K562 (cell line): ENCODE measurements around the gene GDF9. TPM values are rescaled to one million over a fixed set of nuclear protein-coding genes. Genes with fewer than 3 reads are reported as not detected.

Experiments used
- ATAC-seq: fragments of 200-7000 bp; cut with Tn5 transposase; 3 replicates; pipeline ENCODE4 v1.9.1; 2020; ENCODE audit warnings: moderate library complexity
- BruUV-seq: library from RNA; stranded (reverse); fragments of 400-500 nt; replicated peaks from 2 replicates; lab custom pipeline; 2021; lab: Mats Ljungman, UMichigan
- CTCF ChIA-PET: fragments of 300-600 bp; formaldehyde crosslinking; extraction: SDS; loops from one replicate; lab custom pipeline; 2021; ENCODE audit warnings: low intra/inter-chr PET ratio; lab: Yijun Ruan, JAX
- POLR2A ChIA-PET: fragments of 300-600, 350-650 bp; sonication (Branson Sonifier 250); formaldehyde crosslinking; extraction: SDS; loops from one replicate; lab custom pipeline; 2021; ENCODE audit warnings: antibody characterized with exemption, inconsistent platforms; lab: Yijun Ruan, JAX
- DNase-seq, 4 experiments: peaks; one replicate each; pipeline versions ENCODE4 v3.0.0 to v3.0.0-alpha.2; 2011 to 2018; ENCODE audit warnings: low spot score in 3 of 4, mixed read lengths in 3 of 4; ENCODE audit errors: extremely low read depth in 1 of 4
- FAIRE-seq: peaks from 2 replicates; lab custom pipeline; 2011; peaks lifted over from hg19 to GRCh38; lab: Jason Lieb, UNC
- H2AFZ ChIP-seq: 2 replicates; pipeline ENCODE4 v1.6.0; 2011; ENCODE audit warnings: low read depth, low read length, control low read depth, inconsistent platforms
- H3K27ac ChIP-seq: fragments of 200-600 bp; 3 replicates; pipeline ENCODE4 v1.8.0; 2011; ENCODE audit warnings: low read depth, mild to moderate bottlenecking, control low read depth, inconsistent platforms, low read length, moderate library complexity, mixed read lengths; ENCODE audit errors: extremely low read depth
- H3K27me3 ChIP-seq, 2 experiments: fragments of 300-600 bp in 1 of 2; 2 replicates in 1 of 2; 3 replicates in 1 of 2; pipeline versions ENCODE4 v1.6.0 to v1.8.0; 2011; ENCODE audit warnings: inconsistent platforms in 2 of 2, low read length in 2 of 2, mild to moderate bottlenecking in 1 of 2, mixed read lengths in 1 of 2, moderate library complexity in 1 of 2; ENCODE audit not compliant: control insufficient read depth in 2 of 2, insufficient read depth in 2 of 2
- H3K36me3 ChIP-seq: fragments of 300-600 bp; 3 replicates; pipeline ENCODE4 v1.8.0; 2011; ENCODE audit warnings: mild to moderate bottlenecking, low read length, inconsistent platforms; ENCODE audit not compliant: control insufficient read depth, insufficient read depth
- H3K4me1 ChIP-seq, 2 experiments: fragments of 200-600 bp in 1 of 2; replicated peaks in 1 of 2; 2 replicates in 1 of 2; 3 replicates in 1 of 2; pipeline versions ENCODE4 v1.5.1 to v1.8.0; 2011; ENCODE audit warnings: inconsistent platforms in 2 of 2, low read length in 2 of 2, mild to moderate bottlenecking in 1 of 2, mixed read lengths in 1 of 2, moderate library complexity in 1 of 2; ENCODE audit not compliant: control insufficient read depth in 2 of 2, insufficient read depth in 2 of 2
- H3K4me2 ChIP-seq: 2 replicates; pipeline ENCODE4 v1.6.1; 2011; ENCODE audit warnings: low read length, control low read depth, inconsistent platforms, mixed read lengths; ENCODE audit not compliant: insufficient read depth
- H3K4me3 ChIP-seq: fragments of 200-600 bp; sonication (generic), shearing (Covaris generic); 2 replicates; pipeline ENCODE4 v1.5.1; 2016; ENCODE audit warnings: control low read depth, inconsistent platforms
- H3K79me2 ChIP-seq: fragments of 200-600 bp; 3 replicates; pipeline ENCODE4 v1.8.0; 2011; ENCODE audit warnings: low read length, inconsistent platforms; ENCODE audit not compliant: control insufficient read depth, insufficient read depth
- H3K9ac ChIP-seq, 2 experiments: 2 replicates each; pipeline versions ENCODE4 v1.6.0 to v1.6.1; 2011; ENCODE audit warnings: low read depth in 2 of 2, low read length in 2 of 2, control low read depth in 1 of 2, inconsistent platforms in 1 of 2, mild to moderate bottlenecking in 1 of 2, mixed read lengths in 1 of 2; ENCODE audit not compliant: insufficient read depth in 1 of 2
- H3K9me1 ChIP-seq: one replicate; pipeline ENCODE4 v1.6.0; 2011; ENCODE audit warnings: inconsistent platforms, mild to moderate bottlenecking, low read length, moderate library complexity; ENCODE audit not compliant: control insufficient read depth, insufficient read depth
- H3K9me3 ChIP-seq: replicated peaks from 2 replicates; pipeline ENCODE4 v1.5.1; 2011; ENCODE audit warnings: low read depth, low read length, inconsistent platforms; ENCODE audit not compliant: control insufficient read depth, insufficient read depth
- H4K20me1 ChIP-seq: replicated peaks from 2 replicates; pipeline ENCODE4 v1.6.1; 2011; ENCODE audit warnings: low read length, inconsistent platforms, mixed read lengths; ENCODE audit not compliant: control insufficient read depth, insufficient read depth
- CHD2 ChIP-seq: IDR thresholded peaks from 2 replicates; pipeline ENCODE4 v1.6.1; 2011; ENCODE audit warnings: low read depth, low read length
- HDAC8 ChIP-seq: fragments of 450-650 bp; IDR thresholded peaks from 2 replicates; pipeline ENCODE4 v1.6.1; 2016; ENCODE audit warnings: mild to moderate bottlenecking, missing genetic modification characterization, moderate library complexity, missing compliant biosample characterization
- KAT7 ChIP-seq: sonication (generic); formaldehyde crosslinking; IDR thresholded peaks from 2 replicates; pipeline ENCODE4 v1.8.0; 2022; ENCODE audit warnings: missing genetic modification reagents, mild to moderate bottlenecking, borderline replicate concordance
- NFIX ChIP-seq: fragments of 250-450 bp; sonication (Bioruptor Pico); IDR thresholded peaks from 2 replicates; pipeline ENCODE4 v1.4.0; 2020; ENCODE audit warnings: low read depth, mild to moderate bottlenecking, moderate library complexity
- SMAD1 ChIP-seq: fragments of 150-350 bp; IDR thresholded peaks from 2 replicates; pipeline ENCODE4 v1.6.1; 2014; ENCODE audit warnings: low read length, low read depth; ENCODE audit not compliant: partially characterized antibody
- SMAD3 ChIP-seq: fragments of 450-650 bp; formaldehyde crosslinking; conservative IDR thresholded peaks from 2 replicates; pipeline ENCODE4 v1.4.0; 2020; ENCODE audit warnings: mild to moderate bottlenecking
- SRSF3 ChIP-seq: fragments of 200-400 bp; formaldehyde crosslinking; IDR thresholded peaks from 2 replicates; pipeline ENCODE4 v1.6.1; 2016; ENCODE audit warnings: mild to moderate bottlenecking, low read length, moderate library complexity; ENCODE audit not compliant: insufficient read depth
- TCF7L2 ChIP-seq: fragments of 150-350 bp; IDR thresholded peaks from 2 replicates; pipeline ENCODE4 v1.6.1; 2016; ENCODE audit warnings: low read depth, mild to moderate bottlenecking, low read length, moderate library complexity
- ZBTB5 ChIP-seq: fragments of 450-650 bp; IDR thresholded peaks from 2 replicates; pipeline ENCODE4 v1.6.1; 2017; ENCODE audit warnings: antibody characterized with exemption
- ZNF263 ChIP-seq: sonication (generic); formaldehyde crosslinking; IDR thresholded peaks from 2 replicates; pipeline ENCODE4 v1.8.0; 2022; ENCODE audit warnings: mild to moderate bottlenecking, missing genetic modification reagents, borderline replicate concordance
- ZNF408 ChIP-seq: fragments of 250-450 bp; sonication (Bioruptor Pico); IDR thresholded peaks from 2 replicates; pipeline ENCODE4 v1.4.0; 2020; ENCODE audit warnings: low read depth, mild to moderate bottlenecking, moderate library complexity
- ZZZ3 ChIP-seq: fragments of 450-650 bp; IDR thresholded peaks from 2 replicates; pipeline ENCODE4 v1.6.1; 2016; ENCODE audit warnings: antibody characterized with exemption, mild to moderate bottlenecking, moderate library complexity
- WGBS: fragments of 100-300 bp; shearing (Covaris generic); methylation state at CpG from one replicate; pipeline ENCODE4 v1.1.6; 2016; ENCODE audit warnings: low coverage, mixed read lengths; ENCODE audit not compliant: insufficient coverage; ENCODE audit errors: missing lambda C conversion rate; 5-methylcytosine and 5-hydroxymethylcytosine counted together
- in situ Hi-C: fragments of 300-500 bp; cut with MboI; formaldehyde crosslinking; loops from 4 replicates; pipeline ENCODE4 v1.15.0; 2018; ENCODE audit warnings: inconsistent platforms, mixed read lengths
- intact Hi-C: fragments of 100-400 bp; cut with micrococcal nuclease; formaldehyde crosslinking; loops from 2 replicates; pipeline ENCODE4 v1.14.2; 2022
- polyA plus RNA-seq, 8 experiments: library from polyadenylated mRNA; depleted of rRNA in 4 of 8; stranded (reverse) in 5 of 8; unstranded in 3 of 8; fragments of >200 nt; fragmentation: Nextera tagmentation in 2 of 8; fragmentation: Illumina TruSeq in 1 of 8; extraction: Ambion mirVana in 2 of 8; extraction: Trizol in 1 of 8; gene quantifications; 2 replicates each; pipeline versions ENCODE4 v1.2.1 to v1.2.3, GENCODE V29; 2011 to 2014; ENCODE audit warnings: inconsistent platforms in 1 of 8, missing spikeins in 1 of 8
- total RNA-seq, 7 experiments: library from RNA; depleted of rRNA in 6 of 7; stranded (reverse); fragments of >200 nt in 6 of 7; fragmentation: Illumina TruSeq in 2 of 7; extraction: Trizol in 2 of 7; gene quantifications; 2 replicates each; pipeline versions ENCODE4 v1.2.1 to v1.2.3, GENCODE V29; 2011 to 2021; ENCODE audit warnings: low replicate concordance in 1 of 7
- TF ChIP-seq, protein P1 (sequence below): sonication (generic); formaldehyde crosslinking; IDR thresholded peaks from 2 replicates; pipeline ENCODE4 v1.8.0; 2022; ENCODE audit warnings: mild to moderate bottlenecking, missing genetic modification reagents
- TF ChIP-seq, protein P2 (sequence below): fragments of 450-650 bp; IDR thresholded peaks from 2 replicates; pipeline ENCODE4 v1.6.1; 2016; ENCODE audit warnings: low read depth, mild to moderate bottlenecking, moderate library complexity
- TF ChIP-seq, protein P3 (sequence below): sonication (generic); formaldehyde crosslinking; IDR thresholded peaks from 2 replicates; pipeline ENCODE4 v1.8.0; 2022; ENCODE audit warnings: missing genetic modification reagents, mild to moderate bottlenecking, borderline replicate concordance

Gene GDF9
- total and polyA plus RNA-seq, 9 of the 15 experiments (the other 6 are each of a cell fraction or from before 2014, with no cell fraction given) = 0.10 to 0.70 (median 0.20) TPM; not detected in 1

- Histone ChIP-seq H3K4me2 (no peak overlapping the region), H3K9me1 (no peaks in the 10 kb centered on the region), H3K27me3 (no peaks in the 10 kb centered on the region), H2AFZ (no peak overlapping the region), H3K9me3 (no peaks in the 10 kb centered on the region), H3K79me2 (no peaks in the 10 kb centered on the region), H3K4me1 (no peaks in the 10 kb centered on the region), H3K36me3 (peaks cover 73% of the 10 kb centered on the region), H3K4me3 (no peak overlapping the region), H3K9ac (no peak overlapping the region), H3K27ac (no peak overlapping the region), H4K20me1 (no peaks in the 10 kb centered on the region)
- no TSS peak for BruUV-seq
- FAIRE-seq (no peak), ATAC-seq (no peak), DNase-seq (no peak)
- in situ Hi-C loops (no loop called here), intact Hi-C loops (loop anchor here (10.0 kb wide), 1 partner anchor 212 kb away; the partner anchor contains the start of gene IL4)
- POLR2A ChIA-PET = interaction anchor here (1.0 to 1.1 kb wide), 2 partner anchors 16 to 19 kb away, joined by 3 read pairs; no protein-coding TSS in a partner anchor
- WGBS = 41% methylated on average over 1 of the region's 1 CpG
- TF ChIP-seq ZZZ3 (no peak), KAT7 (CRISPR knock-in tag) (no peak), NFIX (no peak), HDAC8 (no peak), ZBTB5 (no peak), SMAD3 (no peak), SRSF3 (no peak), CHD2 (no peak), TCF7L2 (no peak), SMAD1 (no peak), ZNF263 (CRISPR knock-in tag) (no peak), ZNF408 (CRISPR knock-in tag) (no peak)
- TF ChIP-seq, protein P1, sequence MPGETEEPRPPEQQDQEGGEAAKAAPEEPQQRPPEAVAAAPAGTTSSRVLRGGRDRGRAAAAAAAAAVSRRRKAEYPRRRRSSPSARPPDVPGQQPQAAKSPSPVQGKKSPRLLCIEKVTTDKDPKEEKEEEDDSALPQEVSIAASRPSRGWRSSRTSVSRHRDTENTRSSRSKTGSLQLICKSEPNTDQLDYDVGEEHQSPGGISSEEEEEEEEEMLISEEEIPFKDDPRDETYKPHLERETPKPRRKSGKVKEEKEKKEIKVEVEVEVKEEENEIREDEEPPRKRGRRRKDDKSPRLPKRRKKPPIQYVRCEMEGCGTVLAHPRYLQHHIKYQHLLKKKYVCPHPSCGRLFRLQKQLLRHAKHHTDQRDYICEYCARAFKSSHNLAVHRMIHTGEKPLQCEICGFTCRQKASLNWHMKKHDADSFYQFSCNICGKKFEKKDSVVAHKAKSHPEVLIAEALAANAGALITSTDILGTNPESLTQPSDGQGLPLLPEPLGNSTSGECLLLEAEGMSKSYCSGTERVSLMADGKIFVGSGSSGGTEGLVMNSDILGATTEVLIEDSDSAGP (CRISPR knock-in tag) = no peak
- TF ChIP-seq, protein P2, sequence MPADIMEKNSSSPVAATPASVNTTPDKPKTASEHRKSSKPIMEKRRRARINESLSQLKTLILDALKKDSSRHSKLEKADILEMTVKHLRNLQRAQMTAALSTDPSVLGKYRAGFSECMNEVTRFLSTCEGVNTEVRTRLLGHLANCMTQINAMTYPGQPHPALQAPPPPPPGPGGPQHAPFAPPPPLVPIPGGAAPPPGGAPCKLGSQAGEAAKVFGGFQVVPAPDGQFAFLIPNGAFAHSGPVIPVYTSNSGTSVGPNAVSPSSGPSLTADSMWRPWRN = no peak
- TF ChIP-seq, protein P3, sequence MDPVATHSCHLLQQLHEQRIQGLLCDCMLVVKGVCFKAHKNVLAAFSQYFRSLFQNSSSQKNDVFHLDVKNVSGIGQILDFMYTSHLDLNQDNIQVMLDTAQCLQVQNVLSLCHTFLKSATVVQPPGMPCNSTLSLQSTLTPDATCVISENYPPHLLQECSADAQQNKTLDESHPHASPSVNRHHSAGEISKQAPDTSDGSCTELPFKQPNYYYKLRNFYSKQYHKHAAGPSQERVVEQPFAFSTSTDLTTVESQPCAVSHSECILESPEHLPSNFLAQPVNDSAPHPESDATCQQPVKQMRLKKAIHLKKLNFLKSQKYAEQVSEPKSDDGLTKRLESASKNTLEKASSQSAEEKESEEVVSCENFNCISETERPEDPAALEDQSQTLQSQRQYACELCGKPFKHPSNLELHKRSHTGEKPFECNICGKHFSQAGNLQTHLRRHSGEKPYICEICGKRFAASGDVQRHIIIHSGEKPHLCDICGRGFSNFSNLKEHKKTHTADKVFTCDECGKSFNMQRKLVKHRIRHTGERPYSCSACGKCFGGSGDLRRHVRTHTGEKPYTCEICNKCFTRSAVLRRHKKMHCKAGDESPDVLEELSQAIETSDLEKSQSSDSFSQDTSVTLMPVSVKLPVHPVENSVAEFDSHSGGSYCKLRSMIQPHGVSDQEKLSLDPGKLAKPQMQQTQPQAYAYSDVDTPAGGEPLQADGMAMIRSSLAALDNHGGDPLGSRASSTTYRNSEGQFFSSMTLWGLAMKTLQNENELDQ (CRISPR knock-in tag) = no peak
- CTCF ChIA-PET = no interaction called here
These were observed 21.0 kb upstream of the GDF9 start for GRCh38 chr5:132887283-132887682.
